Neural progenitor cell (in vitro differentiated cells): ENCODE results near the gene MUCL3.

Experiments
- CTCF ChIP-seq: fragments of 200-600 bp; sonication (generic); IDR thresholded peaks from 2 replicates; pipeline ENCODE4 v1.5.1; 2017; ENCODE audit warnings: antibody characterized with exemption, mild to moderate bottlenecking
- EZH2 ChIP-seq: fragments of 200-600 bp; sonication (generic); IDR thresholded peaks from 2 replicates; pipeline ENCODE4 v1.6.1; 2017; ENCODE audit warnings: antibody characterized with exemption, mild to moderate bottlenecking, moderate library complexity
- EZH2phosphoT487 ChIP-seq: fragments of 200-600 bp; sonication (generic); IDR thresholded peaks from 2 replicates; pipeline ENCODE4 v1.6.1; 2017; ENCODE audit warnings: antibody characterized with exemption

GRCh38 chr6:30997301-30997700, 56.5 kb downstream of the MUCL3 start:
- TF ChIP-seq EZH2phosphoT487 (no peak), CTCF (no peak), EZH2 (no peak)
